Neural progenitor cell (in vitro differentiated cells): ENCODE results near the gene MRPL17.

Source experiments
- EZH2 ChIP-seq: fragments of 200-600 bp; sonication (generic); IDR thresholded peaks from 2 replicates; pipeline ENCODE4 v1.6.1; 2017; ENCODE audit warnings: antibody characterized with exemption, mild to moderate bottlenecking, moderate library complexity
- EZH2phosphoT487 ChIP-seq: fragments of 200-600 bp; sonication (generic); IDR thresholded peaks from 2 replicates; pipeline ENCODE4 v1.6.1; 2017; ENCODE audit warnings: antibody characterized with exemption

- TF ChIP-seq EZH2phosphoT487, result no peak
- no peak for TF ChIP-seq EZH2
These were observed 33.0 kb downstream of the MRPL17 start for GRCh38 chr11:6650104-6650503.
